GM18499 (cell line): ENCODE measurements around the gene ATG7.
"Not testable (repeated sequence)": the region's sequence is repeated elsewhere in the genome, so short reads cannot be mapped to it uniquely, and the experiment has no call there.

Source experiments
- ATAC-seq: cut with Tn5 transposase; IDR thresholded peaks from one replicate; pipeline ENCODE4 v1.9.1; 2021; ENCODE audit warnings: moderate number of reproducible peaks; ENCODE audit not compliant: insufficient read depth, unreplicated experiment

Gene ATG7

GRCh38 chr3:11339541-11339940, 67.3 kb downstream of the ATG7 start:
- ATAC-seq, result no peak

- ATAC-seq, result no peak
Observed at GRCh38 chr3:11346416-11346815, 74.2 kb downstream of the ATG7 start.

- ATAC-seq, result not testable (repeated sequence)
Observed at GRCh38 chr3:11348877-11349276, 76.7 kb downstream of the ATG7 start.

- ATAC-seq, result no peak
Observed at GRCh38 chr3:11349446-11349845, 77.2 kb downstream of the ATG7 start.

GRCh38 chr3:11350374-11350773, 78.2 kb downstream of the ATG7 start:
- no peak for ATAC-seq

GRCh38 chr3:11351451-11351850, 79.3 kb downstream of the ATG7 start:
- no peak for ATAC-seq

- ATAC-seq, result no peak
Observed at GRCh38 chr3:11356269-11356668, 84.1 kb downstream of the ATG7 start.

GRCh38 chr3:11362600-11362999, 90.4 kb downstream of the ATG7 start:
- no peak for ATAC-seq

- ATAC-seq, result no peak
Observed at GRCh38 chr3:11363715-11364114, 91.5 kb downstream of the ATG7 start.

GRCh38 chr3:11364181-11364580, 92.0 kb downstream of the ATG7 start:
- no peak for ATAC-seq

- no peak for ATAC-seq
Observed at GRCh38 chr3:11367143-11367693, 95.0 kb downstream of the ATG7 start.

- no peak for ATAC-seq
Observed at GRCh38 chr3:11370191-11370590, 98.0 kb downstream of the ATG7 start.

GRCh38 chr3:11370966-11371365, 98.8 kb downstream of the ATG7 start:
- ATAC-seq, result no peak

- no peak for ATAC-seq
Observed at GRCh38 chr3:11371747-11372146, 99.5 kb downstream of the ATG7 start.

- no peak for ATAC-seq
Observed at GRCh38 chr3:11373235-11373634, 101.0 kb downstream of the ATG7 start.

GRCh38 chr3:11373654-11374053, 101.5 kb downstream of the ATG7 start:
- no peak for ATAC-seq

GRCh38 chr3:11375333-11376088, 103.3 kb downstream of the ATG7 start:
- ATAC-seq, result no peak

GRCh38 chr3:11377719-11378118, 105.5 kb downstream of the ATG7 start:
- no peak for ATAC-seq

- ATAC-seq, result no peak
Observed at GRCh38 chr3:11379238-11379823, 107.1 kb downstream of the ATG7 start.

GRCh38 chr3:11379824-11380701, 107.9 kb downstream of the ATG7 start:
- no peak for ATAC-seq

- no peak for ATAC-seq
Observed at GRCh38 chr3:11381141-11381540, 108.9 kb downstream of the ATG7 start.
